Measurements from ENCODE around the gene RNF111. TPM values are rescaled to one million over a fixed set of nuclear protein-coding genes. Genes with fewer than 3 reads are reported as not detected.

The RNF111 gene
- total RNA-seq, 1 experiment from 2014 or later = 22.4 TPM

GRCh38 chr15:59039225-59039624, 51.8 kb downstream of the RNF111 start:
- Mint-ChIP-seq H3K27me3 (ENCODE audit: low read depth) (no peaks in the 10 kb centered on the region), H3K4me3 (no peak overlapping the region), H3K4me1 (no peaks in the 10 kb centered on the region), H3K36me3 (peaks cover 21% of the 10 kb centered on the region), H3K9me3 (peaks cover 4% of the 10 kb centered on the region; the same call in 1 of the 2 replicates), H3K27ac (no peak overlapping the region)
- ATAC-seq (no peak), DNase-seq (ENCODE audit: low spot score) (no peak)
- POLR2A ChIA-PET = no interaction called here
- TF ChIP-seq NR3C1 (CRISPR knock-in tag; conservative IDR thresholded peaks at IDR 0.05; ENCODE audit: low read depth) (no peak), FOXK1 (CRISPR knock-in tag; IDR thresholded peaks at IDR 0.05) (no peak), ZNF121 (CRISPR knock-in tag; IDR thresholded peaks at IDR 0.05) (no peak), ZNF317 (CRISPR knock-in tag; IDR thresholded peaks at IDR 0.05; ENCODE audit: borderline replicate concordance, low read depth) (no peak), KAT7 (CRISPR knock-in tag; IDR thresholded peaks at IDR 0.05; ENCODE audit: borderline replicate concordance) (no peak), MLX (CRISPR knock-in tag; IDR thresholded peaks at IDR 0.05) (no peak), ZMAT4 (CRISPR knock-in tag; IDR thresholded peaks at IDR 0.05) (no peak), CDX4 (CRISPR knock-in tag; IDR thresholded peaks at IDR 0.05; ENCODE audit: borderline replicate concordance) (no peak), EMX1 (CRISPR knock-in tag; IDR thresholded peaks at IDR 0.05) (no peak), ELF4 (CRISPR knock-in tag; IDR thresholded peaks at IDR 0.05; ENCODE audit: low read depth) (no peak), SOX15 (CRISPR knock-in tag; IDR thresholded peaks at IDR 0.05) (no peak), ZNF281 (CRISPR knock-in tag; IDR thresholded peaks at IDR 0.05) (no peak), HMGXB4 (CRISPR knock-in tag; IDR thresholded peaks at IDR 0.05) (no peak), CBFB (CRISPR knock-in tag; IDR thresholded peaks at IDR 0.05; ENCODE audit: low read depth) (no peak)
- CTCF ChIA-PET = interaction anchor here (0.8 kb wide), 1 partner anchor 59 kb away, joined by 3 read pairs; no protein-coding TSS in a partner anchor

- H3K27me3 Mint-ChIP-seq (ENCODE audit: low read depth) = no peaks in the 10 kb centered on the region
- DNase-seq (ENCODE audit: low spot score) (no peak), ATAC-seq (no peak)
- H3K9me3 Mint-ChIP-seq = no peaks in the 10 kb centered on the region
- no peak overlapping the region for H3K4me3 Mint-ChIP-seq
- no peaks in the 10 kb centered on the region for H3K4me1 Mint-ChIP-seq
- peaks cover 4% of the 10 kb centered on the region; the same call in 1 of the 2 replicates for H3K36me3 Mint-ChIP-seq
- ChIA-PET POLR2A (interaction anchor here (0.6 kb wide), 1 partner anchor 34 kb away, joined by 4 read pairs; no protein-coding TSS in a partner anchor), CTCF (no interaction called here)
- no peak overlapping the region for H3K27ac Mint-ChIP-seq
- TF ChIP-seq ATF3 (CRISPR knock-in tag; conservative IDR thresholded peaks at IDR 0.05) (no peak), MYBL2 (CRISPR knock-in tag; IDR thresholded peaks at IDR 0.05) (no peak), ZNF416 (CRISPR knock-in tag; IDR thresholded peaks at IDR 0.05) (no peak), ATF2 (CRISPR knock-in tag; IDR thresholded peaks at IDR 0.05; ENCODE audit: borderline replicate concordance, low read depth) (no peak), E2F5 (CRISPR knock-in tag; IDR thresholded peaks at IDR 0.05) (no peak), PRRX2 (CRISPR knock-in tag; IDR thresholded peaks at IDR 0.05) (no peak), AFF4 (CRISPR knock-in tag; IDR thresholded peaks at IDR 0.05; ENCODE audit: borderline replicate concordance) (no peak)
Measured at GRCh38 chr15:59042041-59042440, 54.6 kb downstream of the RNF111 start.

Data from WTC11 (cell line).